Measurements from ENCODE around the gene COG7.

GRCh38 chr16:23402100-23402499 is 50.9 kb downstream of the COG7 start:
- TF ChIP-seq CTCF (IDR thresholded peaks at IDR 0.05) = no peak
- no peak for TF ChIP-seq POLR2A (IDR thresholded peaks at IDR 0.05)
- no peak for TF ChIP-seq POLR2AphosphoS5 (IDR thresholded peaks at IDR 0.05)

Measured in breast epithelium (tissue), 3 donors.